ENCODE data around the gene KIF5C.
"Not testable (repeated sequence)": the region's sequence is repeated elsewhere in the genome, so short reads cannot be mapped to it uniquely, and the experiment has no call there.

The KIF5C gene

GRCh38 chr2:148965623-148966437 lies 90.8 kb downstream of the KIF5C start:
- DNase-seq (ENCODE audit: low spot score): no peak

- no peak for DNase-seq (ENCODE audit: low spot score)
Observed at GRCh38 chr2:148966438-148966758, 91.4 kb downstream of the KIF5C start.

- DNase-seq (ENCODE audit: low spot score): no peak
Observed at GRCh38 chr2:148967056-148967455, 92.0 kb downstream of the KIF5C start.

- no peak for DNase-seq (ENCODE audit: low spot score)
Observed at GRCh38 chr2:148967578-148967977, 92.6 kb downstream of the KIF5C start.

- DNase-seq (ENCODE audit: low spot score): no peak
Observed at GRCh38 chr2:148968301-148968700, 93.3 kb downstream of the KIF5C start.

- DNase-seq (ENCODE audit: low spot score): no peak
Observed at GRCh38 chr2:148968776-148969319, 93.8 kb downstream of the KIF5C start.

GRCh38 chr2:148969659-148970061 lies 94.6 kb downstream of the KIF5C start:
- DNase-seq (ENCODE audit: low spot score): no peak

GRCh38 chr2:148970385-148970784 lies 95.4 kb downstream of the KIF5C start:
- DNase-seq (ENCODE audit: low spot score): no peak

- DNase-seq (ENCODE audit: low spot score): no peak
Observed at GRCh38 chr2:148971547-148971946, 96.5 kb downstream of the KIF5C start.

GRCh38 chr2:148974095-148974494 lies 99.1 kb downstream of the KIF5C start:
- DNase-seq (ENCODE audit: low spot score): no peak

- DNase-seq (ENCODE audit: low spot score): no peak
Observed at GRCh38 chr2:148978026-148978685, 103.1 kb downstream of the KIF5C start.

GRCh38 chr2:148978706-148979105 lies 103.7 kb downstream of the KIF5C start:
- no peak for DNase-seq (ENCODE audit: low spot score)

- DNase-seq (ENCODE audit: low spot score): no peak
Observed at GRCh38 chr2:148979164-148979918, 104.3 kb downstream of the KIF5C start.

- no peak for DNase-seq (ENCODE audit: low spot score)
Observed at GRCh38 chr2:148979919-148980277, 104.9 kb downstream of the KIF5C start.

GRCh38 chr2:148980496-148980895 lies 105.5 kb downstream of the KIF5C start:
- DNase-seq (ENCODE audit: low spot score): not testable (repeated sequence)

GRCh38 chr2:148981324-148981723 lies 106.3 kb downstream of the KIF5C start:
- DNase-seq (ENCODE audit: low spot score): no peak

- DNase-seq (ENCODE audit: low spot score): no peak
Observed at GRCh38 chr2:148981781-148982180, 106.8 kb downstream of the KIF5C start.

- DNase-seq (ENCODE audit: low spot score): no peak
Observed at GRCh38 chr2:148982282-148982681, 107.3 kb downstream of the KIF5C start.

- DNase-seq (ENCODE audit: low spot score): no peak
Observed at GRCh38 chr2:148983896-148984295, 108.9 kb downstream of the KIF5C start.

- DNase-seq (ENCODE audit: low spot score): no peak
Observed at GRCh38 chr2:148984449-148984848, 109.4 kb downstream of the KIF5C start.

GRCh38 chr2:148987286-148987685 lies 112.3 kb downstream of the KIF5C start:
- no peak for DNase-seq (ENCODE audit: low spot score)

GRCh38 chr2:148988337-148988736 lies 113.3 kb downstream of the KIF5C start:
- no peak for DNase-seq (ENCODE audit: low spot score)

Data from HuH-7.5 (cell line).